Measurements from ENCODE around the gene F10. TPM values are rescaled to one million over a fixed set of nuclear protein-coding genes. Genes with fewer than 3 reads are reported as not detected.

F10 gene
- total and polyA plus RNA-seq, 2 experiments from 2014 or later: 0.76 to 1.6 TPM

- TF ChIP-seq ZNF462 (CRISPR knock-in tag; IDR thresholded peaks at IDR 0.05) (no peak), JUNB (IDR thresholded peaks at IDR 0.05; ENCODE audit: unreplicated experiment) (no peak), EZH2phosphoT487 (IDR thresholded peaks at IDR 0.05; ENCODE audit: unreplicated experiment) (no peak), POLR2AphosphoS5 (IDR thresholded peaks at IDR 0.05; ENCODE audit: low read depth) (no peak), CTCF (conservative IDR thresholded peaks at IDR 0.05; ENCODE audit: low read depth in 2 of 2) (no peak), ZNF331 (CRISPR knock-in tag; IDR thresholded peaks at IDR 0.05; ENCODE audit: low read depth) (no peak), EZH2 (IDR thresholded peaks at IDR 0.05; ENCODE audit: low read depth, unreplicated experiment) (no peak), STAT1 (IDR thresholded peaks at IDR 0.05; ENCODE audit: unreplicated experiment) (no peak)
Observed at GRCh38 chr13:113178070-113178895, 55.7 kb downstream of the F10 start (continued).

All from GM23338 (cell line).